Activated naive CD8-positive, alpha-beta T cell treated with anti-CD3 and anti-CD28 coated beads, Interleukin-2, amount 50 U/mL, for 16 hours (primary cell): ENCODE measurements around the gene KCNMB2.

Source experiments
- DNase-seq: peaks from one replicate; pipeline ENCODE4 v3.0.0-alpha.2; 2020; ENCODE audit warnings: low read depth, low spot score

The KCNMB2 gene

DNA sequence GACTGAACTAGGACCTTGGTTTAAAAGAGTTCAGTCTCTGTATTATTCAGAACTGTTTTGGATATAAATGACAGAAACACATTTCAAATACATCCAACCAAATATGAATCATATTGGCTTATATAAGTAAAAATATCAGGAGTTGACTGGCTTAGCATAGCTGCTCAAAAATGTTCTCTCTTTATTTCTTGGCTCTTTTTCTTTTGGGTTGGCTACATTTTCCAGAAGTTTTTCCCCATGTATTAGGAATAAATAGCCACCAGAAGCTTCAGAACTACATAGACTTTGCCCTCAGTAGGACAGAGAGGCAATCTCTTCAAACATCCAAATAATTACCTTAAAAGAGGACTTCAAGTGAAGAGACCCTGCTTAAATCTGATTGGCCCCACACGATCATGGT, 32.7 kb downstream of the KCNMB2 start:
- no peak for DNase-seq

DNA sequence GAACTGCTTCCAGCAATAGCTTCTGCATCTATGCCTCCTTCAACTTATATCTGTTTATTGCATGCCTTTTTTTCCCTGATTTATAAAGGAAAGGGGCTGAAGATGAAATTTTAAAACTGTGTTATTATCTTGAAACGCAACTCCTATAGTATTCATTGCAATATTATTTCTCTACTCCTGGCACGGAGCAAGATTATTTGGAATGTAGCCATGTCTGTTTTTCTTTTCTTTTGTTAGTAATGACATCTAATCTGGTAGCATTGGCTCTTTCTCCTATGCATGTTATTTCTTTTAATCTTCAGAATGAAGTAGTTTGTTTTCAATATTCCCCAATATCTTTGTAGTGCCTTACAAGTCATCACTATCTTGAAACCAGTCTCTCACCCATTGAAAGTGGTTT, 33.6 kb downstream of the KCNMB2 start:
- no peak for DNase-seq

DNA sequence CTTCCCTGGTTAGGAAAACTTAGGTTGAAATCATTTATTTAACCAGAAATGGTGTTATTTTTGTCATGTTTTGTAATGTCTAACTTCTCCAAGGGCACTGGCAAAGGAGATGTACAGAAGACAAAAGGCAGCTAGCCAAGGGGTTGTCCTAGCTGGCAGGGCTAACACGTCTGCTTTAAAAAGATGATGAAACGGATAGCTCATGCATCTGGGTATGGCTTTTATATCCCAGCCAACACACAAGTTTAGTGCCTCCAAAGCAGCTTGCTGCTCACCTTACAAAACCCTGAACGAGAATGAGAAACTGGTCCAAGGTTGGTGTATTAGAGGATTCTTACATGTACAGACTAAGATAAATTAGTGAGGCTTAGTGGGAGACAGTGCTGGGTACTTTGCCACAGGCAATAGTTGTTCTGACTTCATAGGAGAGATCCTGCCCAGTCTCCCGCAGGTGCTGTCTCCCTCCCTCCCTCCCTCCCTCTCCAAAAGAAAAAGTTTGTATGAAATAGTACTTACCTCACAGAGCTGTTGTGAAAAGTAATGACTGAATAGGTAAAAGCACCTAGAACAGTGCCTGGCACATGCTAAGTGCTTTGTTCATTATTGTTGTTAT, 47.8 kb downstream of the KCNMB2 start:
- no peak for DNase-seq

DNA sequence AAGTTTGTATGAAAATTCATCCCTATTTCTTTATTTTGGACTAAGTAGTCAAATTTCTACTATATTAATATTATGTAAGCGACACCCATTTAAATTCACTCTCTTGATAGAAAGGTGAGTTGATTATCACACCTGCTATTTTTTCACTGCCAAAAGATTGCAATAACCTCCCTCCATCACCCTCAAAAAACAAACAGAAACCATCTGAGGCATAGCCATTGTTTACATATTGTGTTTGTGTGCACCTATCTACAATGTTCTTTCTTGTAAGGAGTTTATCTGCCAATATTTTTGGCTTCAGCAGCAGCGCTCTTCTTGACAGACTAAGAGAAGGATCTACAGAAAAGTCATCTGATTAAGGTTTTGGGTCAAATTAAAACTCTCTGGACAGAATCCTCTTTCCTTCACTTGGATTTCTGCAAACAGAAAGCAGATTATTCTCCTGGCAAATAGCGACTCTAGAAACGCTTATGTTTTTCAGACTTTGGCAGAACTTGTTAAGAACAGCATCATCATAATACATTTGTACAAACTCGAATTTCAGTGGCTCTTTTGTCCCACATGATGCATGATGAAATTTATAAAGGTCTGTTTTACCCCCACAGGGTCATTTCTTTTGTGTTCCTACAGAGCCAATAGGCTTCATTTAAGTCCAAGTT, 48.6 kb downstream of the KCNMB2 start:
- DNase-seq = no peak

DNA sequence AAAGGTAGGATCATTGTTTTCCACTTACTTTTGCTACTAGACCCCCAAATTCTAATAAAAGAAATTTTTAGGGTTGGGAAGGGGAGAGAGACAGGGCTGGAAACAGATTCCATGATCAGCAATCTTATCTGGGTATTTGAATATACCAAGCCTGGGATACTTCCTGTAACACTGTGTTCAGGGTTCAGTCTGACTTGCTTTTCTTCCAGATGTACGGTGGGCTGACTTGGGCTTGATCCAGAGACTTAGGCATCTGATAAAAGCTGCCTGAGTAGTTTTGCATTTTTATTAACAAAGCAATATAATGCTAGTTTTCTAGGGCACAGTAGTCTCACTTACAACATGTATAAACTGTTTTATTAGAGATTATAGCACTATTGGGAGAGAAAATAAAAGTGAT, 49.2 kb downstream of the KCNMB2 start:
- DNase-seq = no peak

DNA sequence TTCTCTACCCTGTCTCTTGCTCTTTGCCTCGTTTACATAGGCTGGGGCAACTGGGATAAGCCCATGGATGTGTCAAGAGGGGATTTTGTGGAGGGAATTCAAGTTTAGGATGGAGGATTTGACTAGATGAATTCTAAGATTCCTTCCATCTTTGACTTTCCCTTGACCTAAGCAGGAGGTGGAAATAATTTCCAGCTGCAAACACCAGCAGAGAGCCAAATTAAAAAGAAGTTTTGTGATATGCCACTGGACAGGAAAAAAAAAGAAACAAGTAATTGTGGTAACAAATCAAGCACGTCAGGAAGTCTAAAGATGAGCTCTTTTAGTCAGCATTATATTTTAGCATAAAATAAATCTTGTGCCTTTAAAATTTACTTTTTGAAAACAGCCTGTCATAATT, 49.8 kb downstream of the KCNMB2 start:
- DNase-seq = no peak

DNA sequence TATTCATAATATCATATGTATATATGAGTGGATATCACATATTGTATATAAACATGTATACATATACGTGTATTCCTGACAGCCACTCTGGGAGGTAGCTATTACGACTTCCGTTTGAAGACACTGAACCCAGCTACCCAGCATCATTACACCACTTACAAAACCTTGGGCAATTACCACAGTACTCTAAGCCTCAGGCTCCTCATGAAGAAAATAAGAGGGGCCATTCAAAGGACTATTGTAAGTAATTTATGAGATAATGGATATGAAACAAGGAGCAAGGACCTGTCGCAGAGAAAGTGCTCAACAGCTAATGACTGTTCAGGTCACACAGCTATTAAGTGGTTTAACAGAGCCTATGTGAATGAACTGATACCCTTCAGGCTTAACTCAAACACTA, 52.4 kb downstream of the KCNMB2 start:
- no peak for DNase-seq

DNA sequence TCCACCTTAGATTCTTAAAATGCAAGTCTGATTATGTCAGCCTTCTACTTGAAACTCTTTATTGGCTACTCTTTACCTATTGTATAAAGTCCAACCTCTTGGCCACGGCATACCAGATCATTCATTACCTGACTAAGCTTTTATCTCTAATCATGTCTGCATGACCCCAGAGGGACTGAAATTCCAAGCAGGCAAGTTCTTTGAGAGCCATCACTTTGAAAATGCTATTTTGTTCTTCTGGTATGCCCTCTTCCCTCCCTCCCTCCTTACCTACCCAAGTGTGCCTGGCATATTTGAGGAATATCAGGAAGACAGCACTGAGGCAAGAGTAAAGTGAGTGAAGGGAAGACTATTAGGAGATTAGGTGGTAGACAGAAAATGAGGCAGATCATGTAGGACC, 57.5 kb downstream of the KCNMB2 start:
- no peak for DNase-seq

DNA sequence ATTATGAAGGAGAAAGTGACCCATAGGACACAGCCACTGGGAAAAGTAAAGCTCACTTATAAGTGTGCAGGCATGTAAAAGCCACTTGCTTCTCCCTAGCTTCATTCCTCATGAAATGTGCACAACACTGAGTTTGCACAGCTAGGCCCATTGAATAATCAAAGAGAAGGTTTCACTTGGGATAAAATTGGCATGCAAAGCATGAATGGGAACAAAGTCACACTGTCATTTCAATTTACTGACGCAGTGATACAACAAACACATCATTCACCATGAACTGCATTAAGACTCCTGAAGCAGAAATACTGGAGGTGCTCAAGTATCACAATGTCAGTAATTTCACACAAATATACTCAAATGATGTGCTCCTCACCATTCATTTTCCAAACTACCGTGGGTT, 61.1 kb downstream of the KCNMB2 start:
- no peak for DNase-seq

DNA sequence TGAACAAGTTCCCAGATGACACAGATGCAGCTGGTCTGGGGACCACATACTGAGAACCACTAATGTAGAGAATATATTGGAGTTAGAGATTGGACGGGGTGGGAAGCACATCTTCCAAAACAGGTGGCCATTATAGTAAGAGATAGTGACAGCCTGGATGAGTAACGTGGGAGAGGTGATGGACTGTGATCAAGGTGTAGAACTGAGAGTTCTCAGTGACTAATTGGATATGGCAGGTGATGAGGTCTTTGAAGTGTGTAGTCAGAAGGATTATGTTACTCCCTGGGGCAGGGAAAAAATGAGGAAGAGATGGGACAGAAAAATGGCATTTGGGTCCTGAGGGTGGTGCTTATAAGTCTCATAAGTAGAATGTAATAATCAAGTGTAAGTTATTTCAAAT, 66.6 kb downstream of the KCNMB2 start:
- no peak for DNase-seq

DNA sequence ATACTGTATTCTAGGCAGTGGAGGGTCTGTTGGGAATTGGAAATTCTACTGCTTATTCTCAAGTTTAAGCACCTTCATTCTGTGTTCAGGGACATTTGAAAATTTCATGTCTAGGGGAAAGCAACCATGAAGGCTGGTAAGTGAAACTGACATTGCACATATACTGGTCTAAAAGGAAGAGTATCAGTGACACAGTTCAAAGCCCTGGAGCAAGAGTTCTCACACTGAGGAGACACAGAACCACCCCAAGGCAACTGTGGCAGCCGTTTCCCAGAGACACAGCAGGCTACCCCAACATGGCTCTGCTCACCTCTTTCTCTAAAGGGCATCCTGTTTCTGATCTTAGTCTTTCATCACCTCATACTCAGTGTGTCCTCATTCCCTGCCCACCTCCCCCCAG, 67.5 kb downstream of the KCNMB2 start:
- no peak for DNase-seq

DNA sequence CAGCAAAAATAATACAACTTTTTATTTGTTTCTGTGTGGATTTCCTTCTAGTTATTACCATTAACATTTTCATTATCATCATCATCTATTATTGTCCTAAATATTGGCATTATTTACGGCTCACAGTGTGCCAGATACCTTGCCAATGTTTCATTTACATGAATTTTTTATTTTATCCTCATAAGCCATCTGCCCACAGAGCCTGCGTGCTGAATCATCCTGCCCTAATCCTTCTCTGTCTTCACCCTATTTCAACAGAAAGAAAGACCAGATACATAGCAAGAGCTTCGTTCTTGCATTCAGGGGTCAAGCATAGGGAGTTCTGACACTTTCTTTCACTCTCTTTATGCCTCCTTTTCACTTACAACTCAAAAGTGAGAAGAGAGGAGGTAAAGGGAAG, 82.0 kb downstream of the KCNMB2 start:
- no peak for DNase-seq

DNA sequence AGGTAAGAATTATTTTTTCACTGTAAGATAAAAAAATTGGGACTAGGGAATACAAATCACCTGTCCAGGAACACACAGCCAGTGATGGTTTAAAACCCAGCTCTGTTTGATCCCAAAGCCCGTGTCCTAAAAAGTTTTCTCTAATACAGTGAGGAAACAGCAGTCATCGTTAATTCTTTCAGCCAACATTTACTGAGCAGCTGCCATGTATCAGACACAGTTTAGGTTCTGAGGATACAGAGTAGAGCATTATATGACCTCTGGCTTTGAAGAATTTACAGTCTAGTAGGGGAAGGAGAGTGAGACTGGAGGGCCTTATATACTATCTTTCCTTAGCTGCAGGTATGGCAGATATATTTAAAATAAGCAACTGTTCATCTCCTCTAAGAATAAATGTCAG, 82.7 kb downstream of the KCNMB2 start:
- DNase-seq = no peak

DNA sequence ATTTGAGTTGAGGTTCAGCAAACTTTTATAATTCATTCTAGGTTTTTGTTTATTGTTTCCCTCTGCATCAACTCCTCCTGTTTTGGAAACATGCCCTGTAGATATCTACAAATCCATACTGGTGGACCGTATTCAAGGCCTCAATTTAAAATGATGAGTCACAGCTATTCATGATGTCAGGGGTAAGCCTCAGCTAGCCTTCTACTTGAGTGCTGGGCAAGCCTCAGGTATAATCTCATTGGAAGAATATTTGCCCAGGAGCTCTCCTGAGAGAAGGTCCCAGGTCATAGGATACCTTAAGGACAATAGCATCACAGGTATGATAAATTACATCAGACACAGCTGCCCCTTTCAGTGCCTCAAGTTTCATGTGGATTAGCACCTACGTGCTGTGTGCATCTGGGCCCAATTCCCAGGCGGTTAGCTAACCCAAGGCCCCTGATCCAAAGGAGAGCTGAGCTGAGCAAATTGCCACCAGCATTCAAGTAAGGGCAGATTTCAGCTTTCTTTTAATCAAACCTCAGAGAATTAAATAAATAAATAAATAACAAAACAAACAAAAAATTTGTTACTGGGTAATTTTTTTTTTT, 87.5 kb downstream of the KCNMB2 start:
- DNase-seq = no peak

DNA sequence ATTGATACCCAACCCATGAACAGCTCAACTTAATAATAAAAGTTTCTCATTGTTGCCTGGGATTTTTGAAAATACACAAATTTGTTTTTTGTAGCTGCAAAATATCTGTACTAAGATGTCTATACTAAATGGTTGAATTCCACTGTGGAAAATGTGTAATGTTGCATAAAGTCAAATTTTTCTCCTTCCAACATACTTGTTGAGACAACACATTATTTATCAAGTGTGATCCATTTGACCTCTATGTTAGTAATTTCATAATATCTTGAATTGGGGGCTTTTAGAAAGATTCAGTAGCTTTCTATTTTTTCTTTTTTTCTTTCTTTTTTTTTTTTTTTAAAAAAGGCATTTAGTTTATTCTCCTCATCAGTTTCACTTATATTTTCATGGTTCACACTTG, 88.0 kb downstream of the KCNMB2 start:
- DNase-seq = no peak

DNA sequence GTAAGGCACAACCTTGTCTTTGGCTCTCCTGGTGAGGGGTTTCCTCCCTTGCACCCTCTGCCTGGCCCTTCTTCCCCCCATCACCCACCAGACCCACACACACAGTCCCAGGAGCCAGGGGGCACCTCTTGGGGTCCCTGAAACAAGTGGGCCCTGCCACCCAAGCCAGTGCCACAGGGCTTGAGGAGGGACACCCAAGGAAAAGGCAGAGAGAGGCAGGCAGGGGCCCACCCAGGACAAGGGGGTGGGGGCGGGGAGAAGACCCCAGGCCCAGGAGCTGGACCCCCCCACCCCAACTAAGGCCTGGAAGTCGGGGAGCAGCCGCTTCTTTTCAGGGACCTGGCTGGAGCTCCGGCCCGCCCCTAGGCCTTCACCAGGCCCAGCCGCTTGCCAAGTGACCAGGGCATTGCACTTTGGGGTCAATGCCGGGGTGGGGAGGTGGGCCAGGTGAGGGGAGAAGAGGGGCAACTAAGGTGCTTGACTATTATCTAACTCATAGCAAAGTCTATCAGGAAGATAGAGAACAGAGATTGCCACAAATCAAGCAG, 88.9 kb downstream of the KCNMB2 start:
- DNase-seq = no peak

DNA sequence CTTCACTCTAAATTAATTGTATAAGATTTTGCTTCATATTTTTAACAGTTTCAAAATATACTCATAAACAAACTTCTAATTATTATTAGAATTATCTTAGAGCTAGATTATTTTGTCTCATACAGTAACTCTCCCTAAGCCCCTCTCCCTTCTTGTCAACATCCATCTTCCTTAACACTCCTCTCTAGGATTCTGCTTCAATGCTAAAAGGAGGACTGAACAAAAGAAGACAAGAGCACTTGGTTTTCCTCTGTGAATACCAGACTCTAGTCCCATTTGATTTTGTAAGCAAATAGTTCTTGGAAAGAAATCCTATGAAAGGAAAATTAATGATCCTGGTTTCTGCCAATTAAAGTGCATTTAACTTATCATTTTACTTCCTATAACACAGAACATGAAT, 91.8 kb downstream of the KCNMB2 start:
- DNase-seq = no peak

DNA sequence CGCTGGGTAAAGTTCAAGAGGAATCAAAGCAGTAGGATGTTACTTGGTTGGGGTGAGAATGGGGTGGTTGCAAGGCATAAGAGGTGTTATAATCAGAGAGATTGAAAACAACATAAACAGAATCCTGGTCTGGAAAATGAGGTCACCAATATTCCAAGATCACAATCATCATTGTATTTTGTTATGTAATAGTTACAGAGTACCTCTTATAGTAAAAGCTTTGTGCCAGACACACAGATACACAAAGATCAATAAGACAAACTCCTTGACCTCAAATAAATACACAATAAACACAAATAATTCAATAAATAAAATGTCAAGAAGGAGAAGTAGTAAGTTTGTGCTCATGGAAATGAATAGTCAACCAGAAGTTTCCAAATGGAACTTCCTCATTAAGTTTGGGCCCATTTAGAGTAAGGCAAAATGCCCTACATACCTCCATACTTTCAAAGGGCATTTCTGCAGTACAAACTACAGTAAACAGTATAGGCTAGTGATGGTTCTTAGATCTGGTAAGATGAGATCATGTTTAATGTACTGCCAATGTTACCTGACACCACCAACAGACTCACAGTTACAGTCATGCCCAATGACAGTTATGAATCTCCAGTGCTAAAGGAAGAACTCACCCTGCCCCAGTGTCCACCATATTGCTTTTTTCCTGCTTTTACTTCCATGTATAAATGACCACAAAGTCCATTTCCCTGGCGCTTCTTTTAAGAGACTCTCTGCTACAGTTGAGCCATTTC, 93.4 kb downstream of the KCNMB2 start:
- DNase-seq = no peak

DNA sequence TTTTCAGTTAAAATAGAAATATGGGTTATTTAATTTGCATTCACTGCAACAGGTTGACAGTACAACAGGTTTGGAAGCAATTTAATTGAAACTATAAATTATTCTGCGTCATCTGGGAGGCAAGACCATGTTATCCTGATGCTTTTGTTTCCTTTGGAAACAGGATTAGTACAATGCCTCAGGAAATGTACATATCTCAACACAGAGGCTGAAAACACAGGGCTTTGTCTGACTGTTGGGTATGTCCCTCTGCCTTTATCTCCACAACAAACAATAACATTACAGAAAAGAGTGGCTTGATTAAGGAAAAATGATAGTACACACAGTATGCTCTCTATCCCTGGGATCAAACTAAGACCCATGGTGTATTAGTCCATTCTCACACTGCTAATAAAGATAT, 95.7 kb downstream of the KCNMB2 start:
- no peak for DNase-seq

DNA sequence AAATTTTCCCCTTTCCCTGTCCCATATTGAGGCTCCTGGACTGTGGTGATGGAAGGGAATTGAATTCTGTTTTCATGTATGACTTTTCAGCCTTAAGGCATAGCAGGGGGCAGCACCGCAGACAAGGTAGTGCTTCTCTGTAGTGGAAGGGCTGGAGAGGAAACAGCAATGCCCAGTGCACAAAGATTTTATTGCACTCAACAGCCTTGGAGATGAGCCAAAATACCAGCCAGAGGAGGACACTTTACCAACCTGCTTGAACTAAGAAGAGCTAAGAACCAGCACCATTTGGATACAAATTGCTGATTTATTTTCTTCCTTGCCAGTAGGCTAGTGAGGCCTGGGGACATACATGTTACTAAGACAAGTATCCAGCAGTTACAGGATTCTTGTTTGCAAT, 98.7 kb downstream of the KCNMB2 start:
- DNase-seq = no peak

DNA sequence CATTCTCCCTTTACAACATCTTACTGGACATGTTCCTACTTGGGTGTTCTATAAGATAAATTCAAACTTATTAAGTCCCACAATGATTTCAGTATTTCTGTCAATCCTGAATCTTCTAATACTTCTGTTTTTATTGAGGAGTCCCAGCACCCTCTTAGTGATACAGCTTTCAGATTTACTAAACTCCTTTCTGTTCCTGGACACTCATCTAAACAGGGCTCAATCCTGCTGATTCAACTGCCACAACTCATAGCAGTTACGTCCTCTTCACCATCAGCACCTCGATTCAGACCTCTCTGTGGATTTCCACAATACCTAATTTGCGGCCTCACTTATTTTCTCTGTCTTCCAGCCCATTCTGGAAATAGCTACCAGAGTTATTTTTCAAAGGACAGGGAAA, 101.6 kb downstream of the KCNMB2 start:
- DNase-seq = no peak

DNA sequence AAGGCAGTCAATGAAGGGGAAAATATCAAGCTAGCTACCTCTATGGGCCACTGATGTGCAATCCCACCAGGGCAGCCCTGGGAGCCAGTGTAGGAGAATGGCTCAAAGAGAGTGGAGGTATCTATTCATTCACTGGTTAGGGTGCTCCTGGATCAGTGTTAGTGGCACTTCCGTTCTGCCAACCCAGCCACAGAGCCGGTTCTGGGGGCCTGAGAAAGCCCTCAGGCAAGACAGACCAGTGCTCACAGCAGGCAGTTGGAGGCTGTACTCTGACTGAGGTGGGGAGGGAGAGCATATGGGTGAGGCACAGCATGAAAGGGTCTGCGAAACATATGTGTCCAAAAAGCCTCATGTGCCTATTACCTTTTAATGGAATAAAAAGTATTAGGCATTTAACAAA, 109.3 kb downstream of the KCNMB2 start:
- no peak for DNase-seq
